GM10266 (cell line): ENCODE results near the gene RTN1.

Experiments used
- DNase-seq: peaks from one replicate; pipeline ENCODE4 v3.0.0; 2012; ENCODE audit errors: extremely low spot score
- TF ChIP-seq, protein P1 (sequence below): IDR thresholded peaks from 2 replicates; pipeline ENCODE4 v1.5.1; 2012; ENCODE audit warnings: mild to moderate bottlenecking, low read depth; ENCODE audit not compliant: control insufficient read depth, insufficient read depth; ENCODE audit errors: missing control alignments

The RTN1 gene

GRCh38 chr14:59582845-59583509 lies 287.6 kb downstream of the RTN1 start:
- no peak for DNase-seq
- TF ChIP-seq, protein P1, sequence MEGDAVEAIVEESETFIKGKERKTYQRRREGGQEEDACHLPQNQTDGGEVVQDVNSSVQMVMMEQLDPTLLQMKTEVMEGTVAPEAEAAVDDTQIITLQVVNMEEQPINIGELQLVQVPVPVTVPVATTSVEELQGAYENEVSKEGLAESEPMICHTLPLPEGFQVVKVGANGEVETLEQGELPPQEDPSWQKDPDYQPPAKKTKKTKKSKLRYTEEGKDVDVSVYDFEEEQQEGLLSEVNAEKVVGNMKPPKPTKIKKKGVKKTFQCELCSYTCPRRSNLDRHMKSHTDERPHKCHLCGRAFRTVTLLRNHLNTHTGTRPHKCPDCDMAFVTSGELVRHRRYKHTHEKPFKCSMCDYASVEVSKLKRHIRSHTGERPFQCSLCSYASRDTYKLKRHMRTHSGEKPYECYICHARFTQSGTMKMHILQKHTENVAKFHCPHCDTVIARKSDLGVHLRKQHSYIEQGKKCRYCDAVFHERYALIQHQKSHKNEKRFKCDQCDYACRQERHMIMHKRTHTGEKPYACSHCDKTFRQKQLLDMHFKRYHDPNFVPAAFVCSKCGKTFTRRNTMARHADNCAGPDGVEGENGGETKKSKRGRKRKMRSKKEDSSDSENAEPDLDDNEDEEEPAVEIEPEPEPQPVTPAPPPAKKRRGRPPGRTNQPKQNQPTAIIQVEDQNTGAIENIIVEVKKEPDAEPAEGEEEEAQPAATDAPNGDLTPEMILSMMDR, result no peak

DNA sequence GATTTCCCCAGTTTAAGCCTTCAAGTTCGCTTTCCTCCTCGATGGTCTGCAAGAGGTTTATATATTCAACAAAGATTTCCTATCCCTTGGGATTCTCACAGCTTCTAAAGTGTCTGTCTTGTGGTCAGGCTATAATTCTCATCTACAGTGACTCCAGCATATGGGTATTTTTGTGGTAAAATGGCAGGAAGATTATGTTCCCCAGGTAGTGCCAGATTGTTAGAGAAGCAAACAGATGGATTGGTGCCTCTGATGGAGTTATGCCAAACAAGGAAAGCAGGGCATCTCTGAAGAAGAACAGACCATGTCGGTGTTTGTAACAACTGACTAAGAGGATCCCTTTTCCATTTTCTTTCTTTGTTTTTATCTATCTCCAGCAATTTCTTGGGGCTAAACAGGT lies 288.4 kb downstream of the RTN1 start:
- TF ChIP-seq, protein P1, result no peak
- no peak for DNase-seq

- TF ChIP-seq, protein P1, result no peak
- no peak for DNase-seq
Measured at GRCh38 chr14:59580911-59581310, 289.7 kb downstream of the RTN1 start.

- TF ChIP-seq, protein P1, result peak; percentile 88
- peak; percentile 78 for DNase-seq
Measured at GRCh38 chr14:59576332-59577294, 294.0 kb downstream of the RTN1 start, which contains the start of gene CCDC175. Gene CCDC175 (minus strand): TSS chr14:59576812. CDS start chr14:59576775, 37 bp downstream.

- no peak for DNase-seq
- TF ChIP-seq, protein P1, result no peak
Measured at GRCh38 chr14:59570122-59570521, 300.5 kb downstream of the RTN1 start.

DNA sequence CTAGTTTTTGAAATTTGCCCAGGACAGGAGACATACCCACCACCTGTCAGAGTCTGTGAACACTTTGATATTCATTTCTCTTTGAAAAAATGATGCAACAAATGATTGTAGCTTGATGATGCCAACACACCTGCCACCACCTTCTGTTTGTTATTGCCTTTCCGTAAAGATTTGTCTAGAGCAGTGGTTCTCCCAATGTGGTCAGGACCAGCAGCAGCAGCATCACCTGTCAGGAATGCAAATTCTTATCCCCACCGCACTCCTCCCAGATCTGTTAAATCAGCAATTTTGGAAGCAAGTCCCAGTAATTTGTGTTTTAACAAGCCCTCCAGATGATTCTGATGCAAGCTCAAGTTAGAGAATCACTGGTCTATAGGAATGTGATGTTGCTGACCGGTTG lies 303.9 kb downstream of the RTN1 start:
- DNase-seq, result no peak
- TF ChIP-seq, protein P1, result no peak

- TF ChIP-seq, protein P1, result no peak
- DNase-seq, result no peak
Measured at GRCh38 chr14:59566296-59566695, 304.3 kb downstream of the RTN1 start.
